Measurements from ENCODE around the gene NKRF.

The NKRF gene

GRCh38 chrX:119565107-119565663 is 41.0 kb downstream of the NKRF start, which contains the start of gene STEEP1:
Gene STEEP1, minus strand, starts transcription at chrX:119565409. Its CDS starts 54 bp downstream, at chrX:119565355.
- Histone ChIP-seq H4K12ac (ENCODE audit: low read depth, low read length) (no peak within 1 kb of the TSS), H3K27ac (ENCODE audit: low read depth, low read length) (no peak within 1 kb of the TSS), H3K4me3 (ENCODE audit: low read depth, low read length) (peak within 1 kb of the TSS; percentile 77), H3K9ac (ENCODE audit: low read length) (peak within 1 kb of the TSS; percentile 87), H3K14ac (ENCODE audit: low read length) (no peak within 1 kb of the TSS), H2BK5ac (ENCODE audit: low read depth, low read length, poor library complexity) (no peak within 1 kb of the TSS), H4K8ac (ENCODE audit: low read depth, low read length) (peak within 1 kb of the TSS; percentile 77), H2AFZ (ENCODE audit: insufficient read depth, low read length, poor library complexity) (no peak within 1 kb of the TSS), H3K23ac (ENCODE audit: low read length) (no peak within 1 kb of the TSS), H3K18ac (ENCODE audit: low read length) (no peak within 1 kb of the TSS), H2BK12ac (ENCODE audit: low read length) (no peak within 1 kb of the TSS), H3K79me2 (ENCODE audit: control insufficient read depth, insufficient read depth, low read length, poor library complexity) (peaks cover 2% of the 10 kb centered on the region), H3K4me2 (ENCODE audit: low read length) (peak within 1 kb of the TSS; percentile 69), H3K4me1 (ENCODE audit: control insufficient read depth in 1 of 2, insufficient read depth in 2 of 2, low read length in 2 of 2) (peaks cover 0 to 2% of the 10 kb centered on the region in 2 experiments), H2AK5ac (ENCODE audit: low read length) (no peak within 1 kb of the TSS), H3K36me3 (ENCODE audit: control insufficient read depth in 1 of 2, insufficient read depth in 2 of 2, low read length in 2 of 2) (peaks cover 0 to 3% of the 10 kb centered on the region in 2 experiments), H3K27me3 (ENCODE audit: insufficient read depth, low read length) (no peaks in the 10 kb centered on the region), H3K4ac (ENCODE audit: low read depth, low read length) (no peak within 1 kb of the TSS), H2BK120ac (ENCODE audit: insufficient read depth, low read length, poor library complexity) (no peak within 1 kb of the TSS), H4K91ac (ENCODE audit: low read depth, low read length) (no peak within 1 kb of the TSS), H3K9me3 (ENCODE audit: insufficient read depth, low read depth, low read length) (no peaks in the 10 kb centered on the region), H3K79me1 (ENCODE audit: low read length) (no peaks in the 10 kb centered on the region)
- DNase-seq, result peak; percentile 81 to 94
- WGBS (ENCODE audit: extremely low coverage, insufficient coverage, insufficient read length), result no CpG with 5 or more reads among the region's 27 CpGs

DNA sequence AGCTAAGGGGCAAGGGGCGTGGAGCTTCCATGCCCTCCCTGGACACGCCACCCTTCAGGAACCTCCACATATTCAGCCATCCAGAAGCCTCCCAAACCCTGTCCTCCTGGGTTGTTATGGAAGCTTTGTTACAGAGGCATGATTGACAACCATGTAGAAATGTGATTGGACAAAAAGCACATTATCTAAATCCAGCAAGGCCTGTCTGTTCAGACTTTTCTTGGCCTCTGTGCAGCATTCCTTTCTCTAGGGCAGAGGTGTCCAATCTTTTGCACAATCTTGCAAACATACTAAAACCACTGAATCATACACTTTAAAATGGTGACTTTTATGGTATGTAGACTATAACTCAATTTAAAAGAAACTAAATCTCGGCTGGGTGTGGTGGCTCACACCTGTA is 53.7 kb downstream of the NKRF start:
- Histone ChIP-seq H3K18ac (ENCODE audit: low read length) (no peak overlapping the region), H2AFZ (ENCODE audit: insufficient read depth, low read length, poor library complexity) (no peak overlapping the region), H3K27ac (ENCODE audit: low read depth, low read length) (no peak overlapping the region), H3K23ac (ENCODE audit: low read length) (no peak overlapping the region), H3K79me2 (ENCODE audit: control insufficient read depth, insufficient read depth, low read length, poor library complexity) (no peaks in the 10 kb centered on the region), H3K36me3 (ENCODE audit: control insufficient read depth in 1 of 2, insufficient read depth in 2 of 2, low read length in 2 of 2) (peaks cover 0 to 2% of the 10 kb centered on the region in 2 experiments), H3K9ac (ENCODE audit: low read length) (no peak overlapping the region), H3K9me3 (ENCODE audit: insufficient read depth, low read depth, low read length) (no peaks in the 10 kb centered on the region), H3K14ac (ENCODE audit: low read length) (peak overlapping the region; percentile 17), H3K4me1 (ENCODE audit: control insufficient read depth in 1 of 2, insufficient read depth in 2 of 2, low read length in 2 of 2) (peaks cover 4 to 6% of the 10 kb centered on the region in 2 experiments), H2BK12ac (ENCODE audit: low read length) (no peak overlapping the region), H2AK5ac (ENCODE audit: low read length) (no peak overlapping the region), H3K4me2 (ENCODE audit: low read length) (no peak overlapping the region), H4K91ac (ENCODE audit: low read depth, low read length) (peak overlapping the region; percentile 47), H3K4ac (ENCODE audit: low read depth, low read length) (no peak overlapping the region), H4K12ac (ENCODE audit: low read depth, low read length) (no peak overlapping the region), H2BK120ac (ENCODE audit: insufficient read depth, low read length, poor library complexity) (no peak overlapping the region), H2BK5ac (ENCODE audit: low read depth, low read length, poor library complexity) (no peak overlapping the region), H3K79me1 (ENCODE audit: low read length) (no peaks in the 10 kb centered on the region), H3K4me3 (ENCODE audit: low read depth, low read length) (no peak overlapping the region), H4K8ac (ENCODE audit: low read depth, low read length) (no peak overlapping the region), H3K27me3 (ENCODE audit: insufficient read depth, low read length) (no peaks in the 10 kb centered on the region)
- DNase-seq, result peak; percentile 65 to 90
- no CpG with 5 or more reads among the region's 3 CpGs for WGBS (ENCODE audit: extremely low coverage, insufficient coverage, insufficient read length)

DNA sequence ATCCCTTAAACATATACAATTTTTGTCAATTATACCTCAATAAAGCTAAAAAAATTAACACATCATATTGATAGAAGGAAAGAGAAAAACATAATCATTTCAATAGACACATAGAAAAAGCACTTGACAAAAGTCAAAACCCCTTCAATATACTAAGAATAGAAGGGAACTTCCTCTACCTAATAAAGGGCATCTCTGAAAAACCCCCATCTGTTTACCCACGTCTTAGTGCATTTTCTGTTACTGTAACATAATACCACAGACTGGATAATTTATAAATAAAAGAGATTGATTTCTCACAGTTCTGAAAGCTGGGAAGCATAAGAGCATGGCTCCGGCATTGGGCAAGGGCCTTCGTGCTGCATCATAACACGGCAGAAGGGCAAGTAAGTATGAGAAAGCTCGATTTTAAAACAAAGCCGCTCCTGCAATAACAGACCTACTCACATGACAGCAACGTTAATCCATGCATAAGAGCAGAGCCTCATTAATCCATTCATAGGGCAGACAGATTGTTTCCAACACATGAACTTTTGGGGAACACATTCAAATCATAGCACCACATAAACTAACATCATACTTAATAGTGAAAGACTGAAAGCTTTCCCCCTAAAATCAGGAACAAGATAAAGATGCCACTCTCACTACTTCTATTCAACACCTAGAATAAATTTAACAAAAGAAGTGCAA is 56.8 kb downstream of the NKRF start:
- no peak overlapping the region for H4K91ac ChIP-seq (ENCODE audit: low read depth, low read length)
- no peak overlapping the region for H4K8ac ChIP-seq (ENCODE audit: low read depth, low read length)
- no peak overlapping the region for H3K27ac ChIP-seq (ENCODE audit: low read depth, low read length)
- no peak overlapping the region for H4K12ac ChIP-seq (ENCODE audit: low read depth, low read length)
- no peaks in the 10 kb centered on the region for H3K27me3 ChIP-seq (ENCODE audit: insufficient read depth, low read length)
- no peak overlapping the region for H3K9ac ChIP-seq (ENCODE audit: low read length)
- no peak overlapping the region for H2BK12ac ChIP-seq (ENCODE audit: low read length)
- no peak overlapping the region for H2AFZ ChIP-seq (ENCODE audit: insufficient read depth, low read length, poor library complexity)
- peaks cover 0 to 2% of the 10 kb centered on the region in 2 experiments for H3K36me3 ChIP-seq (ENCODE audit: control insufficient read depth in 1 of 2, insufficient read depth in 2 of 2, low read length in 2 of 2)
- no peaks in the 10 kb centered on the region for H3K79me2 ChIP-seq (ENCODE audit: control insufficient read depth, insufficient read depth, low read length, poor library complexity)
- H3K23ac ChIP-seq (ENCODE audit: low read length), result no peak overlapping the region
- H3K79me1 ChIP-seq (ENCODE audit: low read length), result no peaks in the 10 kb centered on the region
- H3K4me3 ChIP-seq (ENCODE audit: low read depth, low read length), result no peak overlapping the region
- H3K4me1 ChIP-seq (ENCODE audit: control insufficient read depth in 1 of 2, insufficient read depth in 2 of 2, low read length in 2 of 2), result peaks cover 4 to 6% of the 10 kb centered on the region in 2 experiments
- no peak overlapping the region for H3K14ac ChIP-seq (ENCODE audit: low read length)
- H3K4me2 ChIP-seq (ENCODE audit: low read length), result no peak overlapping the region
- no peak overlapping the region for H2BK120ac ChIP-seq (ENCODE audit: insufficient read depth, low read length, poor library complexity)
- DNase-seq, result no peak
- H3K18ac ChIP-seq (ENCODE audit: low read length), result no peak overlapping the region
- no peaks in the 10 kb centered on the region for H3K9me3 ChIP-seq (ENCODE audit: insufficient read depth, low read depth, low read length)
- H3K4ac ChIP-seq (ENCODE audit: low read depth, low read length), result no peak overlapping the region
- no peak overlapping the region for H2AK5ac ChIP-seq (ENCODE audit: low read length)
- no CpG with 5 or more reads among the region's 7 CpGs for WGBS (ENCODE audit: extremely low coverage, insufficient coverage, insufficient read length)
- H2BK5ac ChIP-seq (ENCODE audit: low read depth, low read length, poor library complexity), result no peak overlapping the region

DNA sequence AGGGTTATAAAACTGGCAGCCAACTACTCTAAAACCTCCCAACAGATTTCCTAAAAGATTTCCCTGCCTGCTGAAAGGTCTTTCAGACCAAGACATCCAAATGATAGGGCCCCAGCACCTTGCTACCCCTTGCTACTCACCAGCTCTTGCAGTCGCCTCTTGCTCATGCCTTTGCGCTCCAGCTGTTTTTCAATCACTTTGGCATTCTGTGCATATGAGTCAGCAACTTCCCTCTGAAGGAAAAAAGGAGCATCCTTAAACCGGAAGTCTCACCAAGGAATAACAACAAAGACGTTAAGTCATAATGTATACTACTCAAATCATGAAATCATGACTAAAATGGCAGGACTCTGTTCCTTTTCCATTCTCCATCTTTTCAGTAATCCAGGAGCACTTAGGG is 65.0 kb downstream of the NKRF start:
- H3K79me1 ChIP-seq (ENCODE audit: low read length), result no peaks in the 10 kb centered on the region
- H3K18ac ChIP-seq (ENCODE audit: low read length), result no peak overlapping the region
- no peak overlapping the region for H3K23ac ChIP-seq (ENCODE audit: low read length)
- H3K36me3 ChIP-seq (ENCODE audit: control insufficient read depth in 1 of 2, insufficient read depth in 2 of 2, low read length in 2 of 2), result peaks cover 0 to 5% of the 10 kb centered on the region in 2 experiments
- H3K4me3 ChIP-seq (ENCODE audit: low read depth, low read length), result no peak overlapping the region
- H3K9ac ChIP-seq (ENCODE audit: low read length), result no peak overlapping the region
- no peak overlapping the region for H2AK5ac ChIP-seq (ENCODE audit: low read length)
- no peak overlapping the region for H3K14ac ChIP-seq (ENCODE audit: low read length)
- H4K91ac ChIP-seq (ENCODE audit: low read depth, low read length), result no peak overlapping the region
- no peak overlapping the region for H2BK5ac ChIP-seq (ENCODE audit: low read depth, low read length, poor library complexity)
- H3K79me2 ChIP-seq (ENCODE audit: control insufficient read depth, insufficient read depth, low read length, poor library complexity), result no peaks in the 10 kb centered on the region
- no CpG with 5 or more reads among the region's 4 CpGs for WGBS (ENCODE audit: extremely low coverage, insufficient coverage, insufficient read length)
- DNase-seq, result peak; percentile 30 to 72
- no peak overlapping the region for H2AFZ ChIP-seq (ENCODE audit: insufficient read depth, low read length, poor library complexity)
- no peak overlapping the region for H3K4ac ChIP-seq (ENCODE audit: low read depth, low read length)
- H4K8ac ChIP-seq (ENCODE audit: low read depth, low read length), result no peak overlapping the region
- no peak overlapping the region for H2BK120ac ChIP-seq (ENCODE audit: insufficient read depth, low read length, poor library complexity)
- no peak overlapping the region for H2BK12ac ChIP-seq (ENCODE audit: low read length)
- H3K27me3 ChIP-seq (ENCODE audit: insufficient read depth, low read length), result no peaks in the 10 kb centered on the region
- H3K4me2 ChIP-seq (ENCODE audit: low read length), result no peak overlapping the region
- peaks cover 0 to 4% of the 10 kb centered on the region in 2 experiments for H3K4me1 ChIP-seq (ENCODE audit: control insufficient read depth in 1 of 2, insufficient read depth in 2 of 2, low read length in 2 of 2)
- no peaks in the 10 kb centered on the region for H3K9me3 ChIP-seq (ENCODE audit: insufficient read depth, low read depth, low read length)
- H3K27ac ChIP-seq (ENCODE audit: low read depth, low read length), result no peak overlapping the region
- no peak overlapping the region for H4K12ac ChIP-seq (ENCODE audit: low read depth, low read length)
